HuH-7 (cell line): ENCODE measurements around the gene ADGRG7.

Experiments used
- DNase-seq: peaks from one replicate; pipeline ENCODE4 v3.0.0; 2011; ENCODE audit warnings: low spot score

ADGRG7 gene

DNA sequence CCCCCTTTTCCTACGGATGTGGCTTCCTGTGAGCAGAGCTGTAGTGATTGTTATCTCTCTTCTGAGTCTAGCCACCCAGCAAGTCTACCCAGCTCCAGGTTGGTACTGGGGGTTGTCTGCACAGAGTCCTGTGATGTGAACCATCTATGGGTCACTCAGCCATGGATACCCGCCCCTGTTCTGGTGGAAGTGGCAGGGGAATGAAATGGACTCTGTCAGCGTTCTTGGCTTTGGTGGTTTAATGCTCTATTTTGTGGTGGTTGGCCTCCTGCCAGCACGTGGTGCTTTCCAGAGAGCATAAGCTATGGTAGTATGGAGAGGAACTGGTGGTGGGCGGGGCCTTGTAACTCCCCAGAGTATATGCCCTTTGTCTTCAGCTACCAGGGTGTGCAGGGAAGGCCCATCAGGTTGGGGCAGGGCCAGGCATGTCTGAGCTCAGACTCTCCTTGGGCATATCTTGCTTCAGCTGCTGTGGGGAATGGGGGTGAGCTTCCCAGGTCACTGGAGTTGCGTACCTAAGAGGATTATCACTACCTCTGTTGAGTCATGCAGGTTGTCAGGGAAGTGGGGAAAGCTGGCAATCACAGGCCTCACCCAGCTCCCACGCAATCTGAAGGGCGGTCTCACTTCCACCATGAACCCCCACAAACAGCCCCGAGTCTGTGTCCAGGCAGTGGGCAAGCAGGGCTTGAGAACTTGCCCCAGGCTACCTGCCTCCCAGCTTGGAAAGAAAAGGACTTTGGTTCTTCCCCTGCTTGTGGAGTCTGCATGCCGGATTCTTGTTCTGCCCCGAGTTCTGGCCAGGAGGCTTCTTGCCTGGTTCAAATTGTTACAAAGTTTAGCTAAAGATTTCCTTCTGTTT is 9.0 kb upstream of the ADGRG7 start:
- no peak for DNase-seq

DNA sequence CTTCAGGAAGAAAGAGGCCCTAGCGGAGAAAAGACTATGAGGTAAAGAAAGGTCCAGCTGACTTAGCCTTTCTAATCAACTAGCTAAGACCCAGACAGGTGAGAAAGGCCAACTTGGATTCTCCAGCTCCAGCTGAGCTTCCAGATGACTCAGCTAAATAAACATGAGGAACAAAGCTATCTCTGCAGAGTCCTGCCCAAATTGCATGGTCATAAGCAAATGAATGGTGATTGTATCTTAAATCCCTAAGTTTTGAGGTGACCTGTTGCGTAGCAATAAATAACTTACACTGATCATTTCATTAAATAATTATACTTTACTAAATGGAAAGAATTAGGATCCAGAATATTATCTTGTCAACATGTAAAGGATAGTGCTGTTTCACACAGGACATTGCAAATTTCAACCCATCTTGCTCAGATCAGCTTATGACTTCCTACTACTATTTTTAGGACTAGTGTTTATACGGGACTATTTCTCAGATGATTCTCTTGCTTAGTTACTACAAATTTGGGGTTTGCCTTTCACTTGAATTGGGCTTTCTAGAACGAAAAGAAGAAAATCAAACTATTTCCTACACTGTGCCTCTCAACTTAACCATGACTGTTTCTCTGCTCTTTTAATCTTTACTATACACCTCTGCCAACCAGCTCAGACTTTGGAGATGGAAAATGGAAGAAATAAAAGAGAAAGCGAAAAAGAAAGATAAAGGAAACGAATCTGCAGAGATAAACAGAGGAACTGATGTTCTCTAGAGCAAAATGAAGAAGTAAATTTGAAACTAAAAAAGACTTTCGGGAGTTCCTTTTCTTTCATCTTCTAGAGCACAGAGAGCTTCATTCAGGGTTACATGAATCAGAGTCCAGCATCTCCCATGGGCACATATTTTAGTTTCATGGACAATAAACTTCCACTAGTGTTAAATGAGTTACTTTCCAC is 6.6 kb upstream of the ADGRG7 start:
- DNase-seq: no peak

DNA sequence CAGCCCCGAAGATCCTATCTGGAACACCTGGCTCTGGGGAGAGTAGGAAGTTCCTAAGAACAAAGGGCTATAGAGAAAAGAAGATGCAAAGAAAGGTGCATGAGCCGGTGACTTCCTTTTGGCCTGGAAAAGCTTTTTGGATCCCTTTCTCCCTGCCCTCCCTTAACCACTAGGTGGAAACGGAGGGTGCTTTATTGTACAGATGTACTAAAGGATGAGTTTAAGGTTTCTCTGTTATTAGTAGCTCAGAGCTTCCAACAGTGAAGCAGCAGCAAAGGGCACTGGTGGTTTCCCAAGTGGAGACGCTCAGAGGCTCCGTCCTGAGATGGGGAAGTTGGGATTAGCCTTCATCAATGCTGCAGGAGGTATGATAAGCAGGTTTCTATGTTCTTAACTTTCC is 5.9 kb upstream of the ADGRG7 start:
- DNase-seq: no peak

DNA sequence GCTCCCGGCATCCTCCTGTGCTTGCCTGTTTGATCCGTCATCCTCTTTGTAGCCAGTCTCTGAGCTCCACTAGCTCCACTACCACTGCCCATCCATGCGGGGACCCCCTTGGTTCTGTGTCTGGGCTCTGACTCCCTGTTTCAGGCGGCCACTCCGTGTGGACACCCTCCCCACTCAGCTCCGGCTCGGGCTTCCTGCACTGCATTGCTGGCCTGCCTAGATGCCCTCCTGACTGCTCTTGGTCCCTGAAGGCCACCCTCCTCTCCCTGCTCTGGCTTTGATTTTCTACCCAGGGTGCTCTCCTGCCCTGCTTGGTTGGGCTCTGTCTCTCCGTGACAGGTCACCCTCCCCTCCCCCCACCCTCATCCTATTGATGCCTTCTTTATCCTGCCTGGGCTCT is 4.0 kb upstream of the ADGRG7 start:
- DNase-seq: no peak

DNA sequence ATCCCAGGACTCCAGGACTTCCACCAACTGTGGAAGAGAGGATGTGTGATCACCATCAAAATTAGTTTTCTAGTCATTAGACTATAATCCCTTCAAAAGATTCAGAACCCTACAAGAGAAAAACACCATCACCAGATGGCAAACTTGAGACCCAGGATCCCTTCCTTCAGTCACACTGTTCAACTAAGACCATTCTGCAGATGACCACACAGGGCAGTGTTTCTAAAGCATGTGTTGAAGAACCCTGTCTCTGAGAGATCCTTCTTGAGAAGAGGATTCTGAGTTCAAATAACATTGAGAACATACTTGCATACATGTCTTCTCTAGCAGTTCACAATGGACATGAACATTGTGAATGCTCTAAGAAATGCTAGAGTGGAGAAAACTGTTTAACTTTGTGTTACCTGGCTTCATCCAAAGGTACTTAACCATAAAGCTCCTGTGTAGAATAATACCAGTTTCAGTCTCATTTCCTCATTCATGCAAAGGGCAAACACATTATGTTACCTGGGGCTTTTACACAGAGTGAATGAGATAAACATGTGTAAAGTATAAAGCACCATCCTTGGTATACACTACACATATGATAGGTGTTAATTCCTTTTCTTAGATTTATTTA is 2.4 kb upstream of the ADGRG7 start:
- DNase-seq: no peak

DNA sequence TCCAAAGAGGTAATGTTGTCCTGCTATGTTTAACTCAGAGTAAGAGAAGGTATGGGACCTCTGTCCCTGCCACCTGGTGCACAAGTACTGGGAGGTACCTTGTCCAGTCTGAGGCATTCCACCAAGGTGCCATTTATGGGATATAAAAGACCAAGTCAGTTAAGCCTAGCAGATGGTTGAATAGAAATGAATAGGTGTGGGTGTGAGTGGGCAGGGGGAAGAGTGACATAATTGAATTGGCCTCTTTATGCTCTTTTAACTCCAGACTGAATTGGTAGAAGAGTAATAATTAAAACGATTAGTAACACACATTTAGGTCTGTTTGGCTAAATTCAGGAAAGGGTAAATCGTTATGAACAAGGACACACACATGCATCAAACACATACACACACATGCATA is 562 bp downstream of the ADGRG7 start:
- no peak for DNase-seq

DNA sequence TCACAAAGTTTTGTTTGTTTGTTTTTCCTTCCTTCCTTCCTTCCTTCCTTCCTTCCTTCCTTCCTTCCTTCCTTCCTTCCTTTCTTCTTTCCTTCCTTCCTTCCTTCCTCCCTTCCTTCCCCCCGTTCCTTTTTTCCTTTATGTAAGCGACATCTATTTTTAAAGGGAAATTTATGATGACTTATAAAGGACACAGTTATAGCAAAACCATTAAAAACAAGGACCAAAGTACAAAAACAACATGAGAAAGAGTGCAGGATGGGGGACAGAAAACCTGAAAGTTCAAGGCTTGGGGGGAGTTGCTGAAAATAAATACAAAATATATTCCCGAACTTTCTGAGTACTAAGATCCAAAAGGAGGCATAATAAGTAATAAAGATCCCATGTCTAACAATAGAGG is 1.8 kb downstream of the ADGRG7 start:
- DNase-seq: no peak

DNA sequence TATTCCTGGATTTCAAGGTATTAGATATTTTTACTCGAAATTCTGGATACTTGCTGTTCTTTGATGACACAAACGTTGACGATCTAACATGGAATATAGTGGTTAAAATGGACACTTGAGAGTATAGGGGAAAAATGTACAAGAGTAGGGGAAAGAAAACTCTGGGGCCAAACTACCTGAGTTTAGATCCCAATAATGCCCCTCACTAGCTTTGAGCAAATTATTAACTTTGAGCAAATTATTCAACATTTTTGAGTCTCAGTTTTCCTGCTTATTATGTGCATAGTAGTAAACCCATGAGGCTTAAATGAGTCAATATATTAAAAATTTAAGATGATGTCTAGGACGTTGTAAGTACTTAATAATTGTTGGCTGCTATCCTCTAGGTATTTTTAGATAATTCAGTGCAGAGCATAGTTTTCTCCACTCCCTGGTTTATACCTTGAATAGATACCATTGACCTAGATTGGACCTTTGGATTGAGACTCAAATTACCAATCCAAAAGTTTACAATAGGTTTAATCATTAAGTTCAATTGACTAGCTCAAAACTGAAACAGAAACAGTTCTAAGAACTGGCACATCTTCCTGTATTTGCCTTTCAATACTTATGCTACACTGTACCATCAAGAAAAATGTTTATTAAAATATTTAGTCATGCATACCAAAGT is 4.5 kb downstream of the ADGRG7 start:
- DNase-seq: peak; percentile 50

DNA sequence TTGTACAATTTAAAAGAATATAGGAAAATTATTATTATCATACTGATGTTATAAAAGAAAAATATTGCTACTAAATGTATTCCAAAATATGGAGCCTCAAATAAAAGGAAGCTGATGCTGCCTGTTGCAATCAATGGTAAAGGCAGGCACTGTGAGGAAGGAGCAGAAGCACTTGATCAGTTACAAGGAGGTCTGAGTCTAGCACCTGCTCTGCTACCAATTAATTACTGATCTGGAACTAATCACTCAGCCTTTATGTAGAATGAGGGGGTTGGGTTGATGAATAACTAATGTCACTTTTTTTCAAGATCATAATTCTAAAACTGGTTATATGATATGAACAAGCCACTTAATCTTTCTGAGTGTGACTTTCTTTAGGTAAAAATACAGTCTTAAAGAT is 5.5 kb downstream of the ADGRG7 start:
- DNase-seq: no peak

DNA sequence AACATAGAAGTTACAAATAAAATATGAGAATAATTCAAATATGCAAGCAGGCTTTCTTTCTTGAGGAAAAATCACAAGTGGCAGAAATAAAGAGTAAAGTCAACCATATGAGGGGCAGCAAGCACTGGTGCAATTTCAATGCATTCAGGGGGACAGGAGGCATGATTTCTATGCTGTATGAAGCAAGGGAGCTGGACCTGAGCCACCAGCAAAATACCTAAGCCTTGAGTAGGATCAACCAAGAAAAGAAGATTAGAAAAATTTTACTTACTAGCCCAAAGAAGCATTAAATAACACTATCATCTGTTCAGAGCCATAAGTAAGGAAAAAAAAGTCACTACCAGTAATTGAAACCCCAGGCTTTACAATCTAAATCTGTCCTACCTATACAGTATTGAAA is 6.3 kb downstream of the ADGRG7 start:
- DNase-seq: no peak

DNA sequence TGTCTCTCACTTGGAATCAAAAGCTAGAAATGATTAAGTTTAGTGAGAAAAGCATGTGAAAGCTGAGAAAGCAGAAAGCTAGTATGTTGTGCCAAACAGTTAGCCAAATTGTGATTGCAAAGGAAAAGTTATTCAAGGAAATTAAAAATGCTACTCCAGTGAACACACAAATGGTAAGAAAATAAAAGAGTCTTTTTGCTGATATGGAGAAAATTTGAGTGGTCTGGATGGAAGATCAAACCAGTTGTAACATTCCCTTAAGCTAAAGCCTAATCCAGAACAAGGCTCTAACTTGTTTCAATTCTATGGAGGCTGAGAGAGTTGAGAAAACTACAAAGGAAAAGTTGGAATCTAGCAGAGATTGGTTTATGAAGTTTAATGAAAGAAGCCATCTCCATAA is 11.8 kb downstream of the ADGRG7 start:
- no peak for DNase-seq

DNA sequence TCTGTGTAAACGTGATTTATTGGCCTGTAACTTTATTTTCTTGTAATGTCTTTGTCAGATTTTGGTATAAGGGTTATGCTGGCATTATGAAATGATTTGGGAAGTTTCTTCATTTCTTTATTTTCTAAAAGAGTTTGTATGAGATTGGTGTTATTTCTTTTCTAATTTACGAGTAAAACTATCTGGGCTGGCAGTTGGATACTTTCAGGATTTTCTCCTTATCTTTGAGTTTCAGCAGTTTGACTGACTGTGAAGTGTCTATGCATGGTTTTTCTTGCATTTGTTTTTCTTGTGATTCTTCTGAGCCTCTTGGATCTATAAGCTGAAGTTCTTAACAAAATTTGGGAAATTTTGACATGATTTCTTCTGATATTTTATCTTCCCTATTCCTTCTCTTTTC is 18.1 kb downstream of the ADGRG7 start:
- DNase-seq: no peak

DNA sequence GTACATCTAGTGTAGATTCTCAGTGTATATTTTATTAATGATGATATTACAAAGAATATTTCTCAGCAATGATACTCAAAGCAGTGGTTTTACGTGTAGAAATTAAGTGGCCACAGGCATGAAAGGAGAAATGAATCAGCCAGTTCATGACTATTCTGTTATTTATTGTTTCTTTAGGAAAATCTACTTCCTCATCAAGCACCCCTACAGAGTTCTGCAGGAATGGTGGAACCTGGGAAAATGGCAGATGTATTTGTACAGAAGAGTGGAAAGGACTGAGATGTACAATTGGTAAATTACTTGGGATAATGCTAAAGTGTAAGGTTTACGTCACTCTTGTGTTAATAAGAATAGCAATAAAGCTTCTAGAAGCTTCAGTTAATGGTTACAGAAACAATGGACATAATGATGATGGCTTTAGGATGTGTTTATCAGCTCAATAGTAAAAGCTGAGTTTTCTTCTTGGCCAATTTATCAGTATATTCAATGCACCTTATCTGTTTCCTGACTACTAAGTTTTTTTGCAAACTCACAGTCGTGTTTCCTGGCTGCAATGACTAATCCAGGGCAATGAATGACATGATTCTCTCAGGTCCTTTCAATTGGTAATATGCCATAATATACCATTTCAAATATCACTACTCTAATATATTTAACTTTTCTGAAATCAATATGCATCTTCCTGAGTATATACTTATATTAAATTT is 20.2 kb downstream of the ADGRG7 start:
- no peak for DNase-seq

DNA sequence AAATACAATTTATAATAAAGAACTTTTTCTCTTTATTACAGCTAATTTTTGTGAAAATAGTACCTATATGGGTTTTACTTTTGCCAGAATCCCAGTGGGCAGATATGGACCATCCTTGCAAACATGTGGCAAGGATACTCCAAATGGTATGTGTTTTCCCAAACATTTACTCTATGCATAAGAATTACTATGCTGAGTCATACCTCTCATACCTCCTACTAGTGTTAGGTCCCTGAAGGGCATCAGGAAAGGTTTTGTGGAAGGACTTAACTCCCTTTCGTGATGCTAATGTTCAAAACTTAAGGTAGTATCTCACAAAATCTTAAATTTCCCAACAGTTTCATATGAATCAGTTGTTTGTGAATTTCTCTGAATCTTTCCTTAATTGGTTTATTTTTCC is 21.3 kb downstream of the ADGRG7 start:
- no peak for DNase-seq

DNA sequence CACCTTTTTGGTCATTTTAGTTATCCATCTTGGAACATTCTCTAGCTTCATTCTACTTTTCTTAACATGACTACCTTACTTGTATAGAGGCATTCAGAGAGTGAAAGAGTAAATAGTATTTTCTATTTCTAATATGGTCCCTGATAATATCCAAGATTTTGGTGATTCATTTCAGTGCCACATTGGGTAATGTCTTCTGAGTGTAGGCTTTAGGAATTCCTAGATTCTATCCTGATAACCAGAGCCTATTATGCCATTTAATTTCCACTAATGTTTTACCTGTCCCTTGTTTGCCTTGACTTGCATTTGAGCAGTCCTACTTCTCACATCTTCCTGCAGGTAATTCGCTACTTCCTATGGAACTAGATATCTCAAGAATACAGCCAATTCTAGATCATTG is 21.8 kb downstream of the ADGRG7 start:
- DNase-seq: no peak

DNA sequence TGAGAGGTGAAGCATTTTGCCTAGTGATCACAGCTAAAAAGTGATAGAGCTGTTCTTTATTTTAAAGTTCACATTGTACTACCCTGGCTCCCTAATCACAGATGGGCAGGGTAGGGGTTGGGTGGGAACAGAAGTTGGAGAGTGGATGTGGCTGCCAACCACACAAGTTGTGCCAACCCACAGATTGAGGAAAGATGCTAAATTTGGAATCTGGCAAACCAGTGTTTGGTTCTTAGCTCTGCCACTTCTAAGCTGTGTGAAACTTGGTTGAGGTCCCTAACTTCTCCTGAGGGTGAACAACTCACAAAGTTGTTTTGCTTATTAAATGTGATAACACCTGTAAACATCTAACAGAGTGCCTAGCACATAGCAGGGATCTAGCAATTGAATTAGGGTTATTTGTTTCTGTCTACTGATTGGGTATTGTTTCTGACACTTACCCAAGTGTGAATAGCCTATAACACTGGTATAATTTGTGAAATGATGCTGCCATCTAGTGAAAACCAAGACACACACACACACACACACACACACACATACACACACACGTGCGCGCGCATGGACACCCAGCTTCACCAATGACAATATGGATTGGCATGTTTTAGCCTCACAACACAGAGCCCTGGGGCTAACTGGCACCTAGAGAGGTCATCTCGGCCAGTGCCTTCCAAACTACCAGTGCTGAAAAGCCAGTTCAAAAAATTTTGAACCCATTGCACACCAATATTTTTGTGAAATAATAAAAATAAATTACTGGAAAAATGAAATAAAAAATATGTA is 25.3 kb downstream of the ADGRG7 start:
- DNase-seq: peak; percentile 38

DNA sequence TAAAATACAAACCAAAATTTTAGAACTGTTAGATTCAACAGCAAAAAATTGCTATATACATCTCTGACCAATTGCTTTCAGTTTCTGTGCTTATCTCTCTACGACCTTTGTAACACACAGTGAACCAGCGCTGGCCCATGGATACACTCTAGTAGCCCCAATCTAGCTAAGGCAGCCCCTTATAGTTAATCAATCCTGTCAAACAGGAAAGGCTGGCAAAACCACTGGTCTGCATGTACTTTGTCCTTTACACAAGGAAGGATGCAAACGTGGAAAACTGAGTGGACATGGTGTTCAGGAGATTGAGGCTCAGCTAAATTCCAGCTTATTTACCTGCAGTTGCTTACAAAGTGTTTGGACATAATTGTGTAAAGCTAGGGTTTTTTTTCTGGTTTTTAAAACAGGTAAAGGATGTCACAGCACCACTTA is 25.9 kb downstream of the ADGRG7 start:
- DNase-seq: peak; percentile 50

DNA sequence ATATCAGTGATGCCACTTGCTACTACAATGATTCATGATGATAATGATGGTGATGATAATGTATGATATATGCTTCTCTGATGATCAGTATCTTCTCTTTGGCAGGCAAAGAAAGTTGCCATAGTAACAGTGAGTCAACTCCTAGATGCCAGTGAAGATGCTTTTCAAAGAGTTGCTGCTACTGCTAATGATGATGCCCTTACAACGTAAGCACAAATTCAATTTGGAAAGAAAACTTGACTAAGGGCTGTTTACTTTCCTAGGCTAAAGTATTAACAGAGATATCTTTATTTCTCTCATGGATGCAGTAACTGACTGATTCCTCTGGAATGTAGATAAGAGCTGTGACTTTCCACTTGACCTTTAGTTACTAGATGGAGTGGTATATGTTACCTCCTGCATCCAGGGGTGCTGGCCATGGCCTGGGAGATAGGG is 27.8 kb downstream of the ADGRG7 start:
- DNase-seq: no peak

DNA sequence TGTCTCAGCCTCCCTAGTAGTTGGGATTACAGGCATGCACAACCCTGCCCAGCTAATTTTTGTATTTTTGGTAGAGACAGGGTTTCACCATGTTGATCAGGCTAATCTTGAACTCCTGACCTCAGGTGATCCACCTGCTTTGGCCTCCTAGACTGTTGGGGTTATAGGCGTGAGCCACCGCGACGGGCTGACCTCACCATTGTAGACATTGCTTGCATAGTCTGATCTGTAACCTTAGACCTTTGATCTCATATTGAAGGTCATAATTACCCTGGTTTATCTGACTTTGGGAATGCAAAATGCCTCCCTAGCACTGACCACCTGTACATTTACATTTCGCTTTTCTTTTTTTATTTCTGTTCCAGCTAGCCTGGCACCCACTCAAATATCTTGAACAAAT is 31.2 kb downstream of the ADGRG7 start:
- no peak for DNase-seq

DNA sequence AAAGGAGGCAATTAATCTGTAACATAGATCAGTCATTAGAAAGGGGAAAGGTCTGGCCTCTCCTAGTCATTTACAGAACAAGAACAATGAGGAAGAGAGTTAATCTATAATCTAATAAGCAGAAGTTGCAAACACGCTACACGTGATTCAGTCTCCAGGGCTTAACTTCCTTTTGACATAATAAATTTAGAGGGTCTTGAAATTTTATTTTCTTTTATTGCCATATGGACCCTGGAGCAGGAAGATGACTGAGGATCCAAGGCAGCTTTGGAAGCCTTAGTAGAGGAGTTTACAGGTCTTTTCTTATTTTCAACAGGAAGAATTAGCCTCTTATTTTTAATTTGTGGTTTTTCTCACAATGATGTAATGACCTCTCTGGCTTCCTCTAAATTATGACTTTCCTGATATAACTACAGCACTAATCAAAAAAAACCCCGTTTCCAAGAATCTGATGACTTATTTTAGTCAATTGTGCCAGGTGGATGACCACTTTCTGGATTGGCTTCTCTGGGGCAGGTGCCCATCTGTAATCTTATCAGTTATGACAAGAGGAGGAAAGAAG is 32.2 kb downstream of the ADGRG7 start:
- DNase-seq: no peak
